Measurements from ENCODE around the gene ITPR1.

- TF ChIP-seq, protein P1, sequence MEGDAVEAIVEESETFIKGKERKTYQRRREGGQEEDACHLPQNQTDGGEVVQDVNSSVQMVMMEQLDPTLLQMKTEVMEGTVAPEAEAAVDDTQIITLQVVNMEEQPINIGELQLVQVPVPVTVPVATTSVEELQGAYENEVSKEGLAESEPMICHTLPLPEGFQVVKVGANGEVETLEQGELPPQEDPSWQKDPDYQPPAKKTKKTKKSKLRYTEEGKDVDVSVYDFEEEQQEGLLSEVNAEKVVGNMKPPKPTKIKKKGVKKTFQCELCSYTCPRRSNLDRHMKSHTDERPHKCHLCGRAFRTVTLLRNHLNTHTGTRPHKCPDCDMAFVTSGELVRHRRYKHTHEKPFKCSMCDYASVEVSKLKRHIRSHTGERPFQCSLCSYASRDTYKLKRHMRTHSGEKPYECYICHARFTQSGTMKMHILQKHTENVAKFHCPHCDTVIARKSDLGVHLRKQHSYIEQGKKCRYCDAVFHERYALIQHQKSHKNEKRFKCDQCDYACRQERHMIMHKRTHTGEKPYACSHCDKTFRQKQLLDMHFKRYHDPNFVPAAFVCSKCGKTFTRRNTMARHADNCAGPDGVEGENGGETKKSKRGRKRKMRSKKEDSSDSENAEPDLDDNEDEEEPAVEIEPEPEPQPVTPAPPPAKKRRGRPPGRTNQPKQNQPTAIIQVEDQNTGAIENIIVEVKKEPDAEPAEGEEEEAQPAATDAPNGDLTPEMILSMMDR (IDR thresholded peaks at IDR 0.05), result no peak
- no peak for TF ChIP-seq POLR2AphosphoS5 (IDR thresholded peaks at IDR 0.05; ENCODE audit: low read depth, low read length)
- TF ChIP-seq REST (IDR thresholded peaks at IDR 0.05; ENCODE audit: insufficient read depth in 1 of 2, low read depth in 2 of 2, low read length in 1 of 2), result no peak
- TF ChIP-seq SIN3A (IDR thresholded peaks at IDR 0.05; ENCODE audit: borderline replicate concordance, insufficient read depth, low read depth, low read length), result no peak
These were observed 130.4 kb downstream of the ITPR1 start for GRCh38 chr3:4623421-4623999.

Data from Panc1 (cell line).